NCI-H1417 (cell line): ENCODE measurements around the gene WWOX.

ENCODE experiments used
- DNase-seq, 3 experiments: peaks; one replicate each; lab custom pipeline; 2025; lab: John Stamatoyannopoulos, UW

WWOX gene

DNA sequence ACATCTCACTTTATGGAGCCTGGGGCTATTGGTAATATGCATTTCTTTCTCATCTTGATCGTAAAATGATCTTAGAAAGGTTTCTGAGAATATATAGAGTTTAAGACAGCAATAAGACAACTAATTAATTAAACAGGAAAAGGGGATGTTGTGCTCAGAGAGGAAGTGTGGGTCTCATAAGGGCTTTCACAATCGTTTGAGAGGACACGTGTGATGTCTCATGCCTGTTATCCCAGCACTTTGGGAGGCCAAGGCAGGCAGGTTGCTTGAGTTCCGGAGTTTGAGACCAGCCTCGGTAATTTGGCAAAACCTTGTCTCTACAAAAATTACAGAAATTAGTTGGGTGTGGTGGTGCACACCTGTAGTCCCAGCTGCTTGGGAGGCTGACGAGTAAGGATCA is 295.6 kb downstream of the WWOX start:
- no peak for DNase-seq

DNA sequence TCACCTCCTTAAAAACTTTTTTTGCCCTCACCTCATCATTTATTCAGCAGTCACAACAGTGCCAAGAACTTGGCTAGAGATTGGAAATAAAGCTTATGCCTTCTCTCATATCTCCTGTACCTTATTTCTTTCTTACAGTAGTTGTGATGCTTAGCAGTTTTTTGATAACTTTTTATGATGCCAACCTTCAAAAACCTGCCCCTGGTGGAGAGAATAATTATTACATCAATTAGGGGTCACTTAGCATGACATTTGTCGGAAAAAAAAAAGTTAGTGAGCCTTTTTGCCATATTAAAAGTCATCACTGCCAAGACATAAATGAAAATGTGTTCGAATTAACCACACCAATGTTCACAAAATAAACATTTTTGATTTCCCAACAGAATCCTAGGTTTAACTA is 296.6 kb downstream of the WWOX start:
- DNase-seq, result no peak

DNA sequence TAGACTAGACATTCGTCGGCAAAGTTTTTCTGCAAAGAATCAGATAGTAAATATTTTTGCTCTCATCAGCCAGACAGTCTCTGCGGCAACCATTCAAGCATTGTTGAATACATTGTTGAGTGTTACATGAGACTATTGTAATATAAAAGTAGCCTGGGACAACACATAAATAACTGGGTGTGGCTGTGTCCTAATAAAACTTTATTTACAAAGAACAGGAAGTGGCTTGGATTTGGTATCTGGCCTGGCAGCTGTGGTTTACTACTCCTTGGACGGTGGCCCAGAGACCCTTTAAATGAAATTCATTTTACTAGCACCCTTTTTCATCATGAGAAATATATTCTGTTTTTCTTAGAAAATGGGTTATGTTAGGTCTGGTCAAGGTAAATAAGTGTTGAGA is 297.2 kb downstream of the WWOX start:
- no peak for DNase-seq

DNA sequence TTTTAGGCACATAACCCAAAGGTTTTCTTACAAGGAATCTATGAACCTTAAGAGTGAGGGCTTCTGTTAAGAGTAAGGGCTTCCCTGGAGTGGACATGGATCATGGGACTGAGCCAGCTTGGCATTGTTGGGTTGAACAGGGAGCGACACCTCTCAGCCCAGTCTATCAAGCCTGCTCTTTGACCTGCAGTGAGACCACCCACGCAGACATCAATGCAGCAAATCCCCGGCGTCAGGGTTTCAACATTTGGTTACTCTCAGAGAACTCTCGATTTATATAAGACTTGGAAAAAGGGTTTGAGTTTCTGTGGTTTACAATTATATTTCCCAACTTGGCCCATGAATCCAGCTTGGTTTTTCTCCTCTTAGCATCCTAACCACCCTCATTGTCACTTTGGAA is 299.9 kb downstream of the WWOX start:
- DNase-seq, result no peak

DNA sequence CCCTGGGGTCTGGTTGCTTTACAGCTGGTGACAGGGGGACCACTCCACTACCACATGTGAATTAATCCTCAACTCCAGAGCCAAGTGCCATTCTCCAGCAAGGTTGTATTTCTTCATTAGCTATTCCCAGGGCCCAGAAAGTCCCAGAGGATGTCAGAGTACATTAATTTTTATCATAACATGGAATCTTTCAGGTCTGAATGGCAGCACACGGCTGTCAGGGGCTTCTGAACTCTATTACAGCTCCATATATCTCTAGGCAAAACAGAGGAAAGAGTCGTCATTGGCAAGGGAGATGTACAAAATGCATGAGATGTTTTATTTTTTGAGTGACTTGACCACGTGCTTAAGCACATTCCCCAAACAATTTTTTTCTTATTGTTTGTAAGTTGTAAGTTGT is 303.4 kb downstream of the WWOX start:
- no peak for DNase-seq

DNA sequence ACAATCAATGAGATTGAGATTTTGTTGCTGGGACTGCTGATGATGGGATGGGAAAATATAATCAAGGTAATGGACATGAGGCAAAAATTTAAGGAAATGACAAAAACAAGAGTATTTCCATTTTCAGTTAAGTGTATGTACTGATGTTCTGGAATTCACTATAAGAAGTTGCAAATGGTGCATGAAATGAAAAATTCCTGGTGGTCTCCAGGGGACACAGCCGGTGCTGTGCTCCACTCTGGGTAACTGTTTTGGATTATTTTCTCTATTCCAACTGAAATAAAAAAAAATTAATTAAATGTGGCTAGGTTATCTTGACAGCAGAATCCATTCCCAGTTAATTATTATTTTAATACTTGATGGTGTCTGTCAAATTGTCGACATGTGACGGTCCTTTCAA is 305.6 kb downstream of the WWOX start:
- no peak for DNase-seq

DNA sequence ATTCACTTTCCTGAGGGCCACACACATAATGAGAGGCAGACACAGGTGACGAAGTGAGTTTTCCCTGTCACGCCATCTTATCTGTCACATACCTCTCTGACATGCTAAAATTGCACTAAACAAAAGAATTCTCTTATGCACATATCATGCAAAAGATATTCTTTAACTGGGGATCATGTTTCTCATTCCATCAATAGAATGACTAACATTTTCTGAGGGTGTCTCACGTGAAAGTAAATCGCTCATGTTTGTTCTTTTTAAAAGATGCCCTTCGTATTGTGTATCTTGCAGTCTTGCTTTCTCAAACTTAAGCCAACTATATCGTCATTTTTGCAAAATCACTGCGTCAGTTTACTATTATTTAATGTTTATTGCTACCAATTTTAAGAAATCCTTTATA is 306.4 kb downstream of the WWOX start:
- no peak for DNase-seq

DNA sequence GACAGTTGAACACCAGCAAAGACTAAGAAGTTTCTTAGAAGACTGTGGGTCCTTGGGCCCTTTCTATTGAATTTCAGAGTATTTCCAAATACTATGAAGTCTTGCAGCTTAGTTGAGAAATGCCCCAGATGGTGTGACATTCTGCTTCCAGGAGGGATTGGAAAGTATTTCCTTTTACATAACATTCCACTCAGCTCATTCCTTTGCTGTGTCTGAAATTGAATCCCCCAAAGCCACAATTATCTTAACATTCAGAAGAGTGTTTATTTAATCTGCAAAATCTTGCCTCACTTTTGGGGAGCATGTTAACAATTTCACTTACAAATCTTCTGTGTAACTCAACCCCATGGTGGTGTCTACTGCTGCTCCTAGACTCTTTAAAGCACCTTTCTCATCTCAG is 307.7 kb downstream of the WWOX start:
- no peak for DNase-seq

DNA sequence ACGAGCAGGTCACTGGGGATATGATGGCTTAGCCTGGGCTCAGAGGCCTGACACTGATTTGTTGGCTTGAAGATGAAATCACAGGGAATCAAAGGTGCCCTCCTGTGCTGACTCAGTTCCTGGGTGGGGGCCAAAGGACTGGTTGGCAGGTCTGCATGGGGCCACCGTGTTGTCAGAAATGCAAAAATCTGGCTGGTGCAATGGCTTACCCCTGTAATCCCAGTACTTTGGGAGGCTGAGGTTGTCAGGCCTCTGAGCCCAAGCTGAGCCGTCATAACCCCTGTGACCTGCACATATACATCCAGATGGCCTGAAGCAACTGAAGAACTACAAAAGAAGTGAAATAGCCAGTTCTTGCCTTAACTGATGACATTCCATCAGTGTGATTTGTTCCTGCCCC is 314.2 kb downstream of the WWOX start:
- no peak for DNase-seq

DNA sequence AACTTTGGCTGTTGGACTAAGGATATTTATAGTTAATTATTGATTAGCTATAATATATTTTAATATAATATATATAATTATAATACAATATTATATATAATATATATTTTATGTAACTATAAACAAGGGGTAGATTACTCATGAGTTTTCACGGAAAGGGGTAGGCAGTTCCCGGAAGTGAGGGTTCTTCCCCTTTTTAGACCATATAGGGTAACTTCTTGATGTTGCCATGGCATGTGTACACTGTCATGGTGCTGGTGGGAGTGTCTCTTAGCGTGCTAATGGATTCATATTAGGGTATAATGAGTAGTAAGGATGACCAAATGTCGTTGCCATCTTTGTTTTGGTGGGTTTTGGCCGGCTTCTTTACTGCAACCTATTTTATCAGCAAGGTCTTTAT is 315.6 kb downstream of the WWOX start:
- DNase-seq, result no peak

DNA sequence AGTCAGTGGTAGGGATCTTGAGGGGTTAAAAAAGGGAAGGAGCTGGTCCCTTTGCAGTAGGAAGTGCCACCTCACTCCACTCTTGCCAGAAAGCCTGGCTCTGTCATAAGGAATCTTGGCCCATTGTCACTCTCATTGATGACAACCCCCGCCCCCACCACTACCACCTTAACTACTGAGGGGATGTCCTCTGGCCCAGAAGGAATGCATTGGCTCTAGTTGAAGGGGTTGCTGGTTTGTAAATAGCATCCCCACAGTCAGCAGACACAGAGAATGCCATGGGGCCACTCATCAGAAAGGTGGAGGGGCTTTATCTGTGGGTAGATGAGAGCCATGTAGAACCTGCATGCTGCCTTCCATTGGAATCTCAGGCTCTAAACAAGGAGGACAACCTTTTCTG is 316.2 kb downstream of the WWOX start:
- DNase-seq, result no peak

DNA sequence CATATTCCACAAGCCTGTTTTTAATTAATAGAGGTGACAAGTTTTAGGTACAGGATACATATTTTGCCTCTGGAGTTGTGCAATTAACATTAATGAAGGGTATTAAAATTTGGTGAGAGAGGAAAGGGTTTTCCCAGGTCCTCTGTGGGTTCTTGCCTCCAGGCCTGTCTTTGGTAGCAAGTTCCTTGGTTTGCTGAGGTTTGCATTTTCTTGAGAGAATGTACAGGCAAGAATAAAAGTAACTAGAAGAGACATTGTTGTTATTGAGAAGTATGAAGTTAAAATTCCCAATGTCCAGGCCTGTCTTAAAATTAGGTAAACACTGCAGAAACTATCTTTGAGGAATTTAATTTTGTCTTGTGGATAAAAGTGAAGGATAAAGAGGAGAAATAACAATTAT is 316.9 kb downstream of the WWOX start:
- DNase-seq, result no peak

DNA sequence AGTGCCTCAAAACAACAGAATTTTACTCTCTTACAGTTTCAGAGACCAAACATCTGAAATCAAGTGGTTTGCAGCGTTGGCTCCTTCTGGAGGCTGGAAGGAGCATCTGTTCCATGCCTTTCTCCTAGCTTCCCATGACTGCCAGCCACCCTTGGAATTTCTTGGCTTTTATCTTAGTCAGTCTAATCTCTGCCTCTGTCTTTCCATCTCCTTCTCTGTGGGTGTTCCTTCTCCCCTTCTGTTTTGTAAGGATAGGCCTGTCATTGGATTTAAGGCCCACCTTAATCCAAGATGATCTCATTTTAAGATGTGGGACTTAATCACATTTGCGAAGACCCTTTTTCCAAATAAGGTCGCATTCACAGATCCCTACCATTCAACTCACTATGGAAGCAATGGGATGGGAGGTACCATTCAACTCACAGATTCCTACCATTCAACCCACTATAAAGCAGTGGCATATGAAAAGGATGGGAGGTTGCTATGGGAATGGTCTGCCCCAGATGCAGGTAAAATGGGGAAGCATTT is 321.8 kb downstream of the WWOX start:
- DNase-seq, result no peak

DNA sequence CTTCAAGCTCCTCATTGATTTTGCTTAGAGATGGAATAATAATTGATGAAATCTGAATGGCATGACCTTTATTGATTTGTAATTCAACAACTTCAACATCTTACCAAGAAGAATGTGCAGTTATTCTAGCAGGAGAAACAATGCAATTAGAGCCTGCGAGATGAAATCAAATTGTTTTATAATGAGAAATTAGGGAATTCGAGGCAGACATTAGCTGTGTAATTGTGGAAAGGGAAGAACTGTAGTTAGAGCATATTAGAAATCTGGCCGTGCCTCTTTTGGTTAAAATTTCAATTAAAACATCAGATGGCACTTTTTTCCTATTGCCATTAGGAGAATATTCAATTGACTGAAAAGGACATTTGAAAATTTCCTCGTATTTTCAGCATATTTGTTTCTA is 325.8 kb downstream of the WWOX start:
- DNase-seq, result no peak

DNA sequence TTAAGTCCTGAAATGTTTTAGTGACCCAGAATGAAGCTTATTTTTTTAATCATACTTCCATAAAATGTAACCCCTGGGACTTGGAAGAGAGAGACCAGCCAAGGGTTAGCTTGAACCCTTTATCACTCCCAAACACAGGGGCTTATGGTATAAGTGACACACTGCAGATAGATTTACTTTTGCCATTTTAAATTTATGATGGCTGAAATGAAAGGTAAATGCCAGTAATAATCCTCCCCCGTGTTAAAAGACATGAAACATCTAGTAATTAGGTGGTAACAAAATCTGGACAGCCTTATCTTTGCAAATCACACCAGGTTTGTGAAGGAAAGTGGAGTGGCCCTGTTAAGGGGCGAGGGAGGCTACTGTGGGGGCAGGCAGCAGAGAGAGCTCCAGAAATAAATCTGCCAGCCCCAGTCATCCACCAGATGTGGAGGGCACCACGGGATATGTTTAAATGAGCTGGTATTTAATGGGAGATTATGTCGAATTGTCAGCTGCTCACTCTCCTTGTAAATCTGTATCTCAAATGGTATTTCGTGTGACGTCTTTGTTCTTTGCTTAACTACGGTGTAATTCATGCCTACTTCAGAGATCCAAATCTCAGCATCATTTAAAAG is 326.5 kb downstream of the WWOX start:
- DNase-seq, result no peak

DNA sequence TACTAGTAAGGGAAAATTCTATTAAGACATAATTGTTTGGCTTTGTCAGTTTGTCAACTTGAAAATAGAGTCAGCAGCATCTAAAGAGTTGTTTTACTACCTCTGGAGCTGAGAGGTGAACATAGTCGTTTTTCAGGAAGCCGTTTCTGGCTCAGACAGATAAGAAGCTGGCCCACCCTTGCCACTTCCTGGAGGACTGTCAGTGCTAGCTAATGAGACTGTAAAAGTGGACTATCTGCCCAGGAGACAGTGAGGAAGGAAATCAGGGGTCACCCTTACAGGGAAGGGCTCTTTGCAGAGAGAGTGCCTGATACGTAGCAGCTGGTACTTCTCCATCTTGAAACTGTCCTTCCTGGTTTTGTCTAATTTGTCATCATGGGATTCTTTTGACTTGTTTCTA is 328.7 kb downstream of the WWOX start:
- no peak for DNase-seq

DNA sequence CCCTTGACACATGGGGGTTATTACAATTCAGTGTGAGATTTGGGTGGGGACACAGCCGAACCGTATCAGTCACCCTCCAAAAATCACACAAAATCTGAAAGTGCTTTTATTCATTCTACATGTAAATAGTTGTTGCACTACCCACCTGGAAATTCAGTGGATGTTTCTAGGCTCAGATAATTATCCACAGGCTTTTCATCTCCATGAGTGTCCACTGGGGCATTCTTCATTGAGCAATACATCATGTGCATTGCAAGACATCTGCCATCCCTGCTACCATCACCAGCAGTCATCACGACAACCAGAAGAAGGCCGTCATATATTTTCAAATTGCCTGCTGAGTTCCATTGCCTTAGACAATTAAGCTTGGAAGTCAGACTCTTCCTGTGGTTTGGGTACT is 330.8 kb downstream of the WWOX start:
- DNase-seq, result peak in 1 of 3 experiments; percentile 0

DNA sequence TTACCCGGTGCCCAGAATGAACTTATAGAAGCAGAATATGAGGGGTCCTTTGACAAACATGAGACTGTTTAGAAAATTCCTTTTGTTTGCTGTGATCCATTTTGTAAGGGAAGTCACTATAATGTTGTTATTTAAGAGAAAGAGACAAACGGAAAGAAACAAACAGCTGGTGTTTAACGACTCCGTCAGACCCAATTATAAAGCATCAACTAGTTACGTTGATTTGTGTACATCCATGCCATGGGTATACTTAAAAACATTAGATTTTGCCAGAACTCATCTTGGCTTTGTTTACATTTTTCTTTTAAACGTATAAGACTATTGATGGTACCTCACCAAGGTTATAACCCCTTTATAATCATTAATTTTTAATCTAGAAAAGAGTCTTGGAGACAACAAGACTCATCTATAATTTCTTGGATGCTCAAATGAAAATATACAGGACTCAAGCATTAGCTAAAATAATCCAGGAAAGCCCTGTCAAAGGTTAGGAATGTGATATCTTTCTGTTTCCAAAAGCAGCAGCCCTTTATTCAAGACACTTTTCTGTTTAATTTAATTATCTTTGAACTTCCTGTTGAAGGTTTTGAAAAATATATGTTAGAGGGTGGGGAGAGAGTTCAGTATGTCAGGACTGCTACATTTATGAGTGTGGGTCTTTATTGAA is 331.7 kb downstream of the WWOX start:
- peak in 1 of 3 experiments; percentile 9 for DNase-seq

DNA sequence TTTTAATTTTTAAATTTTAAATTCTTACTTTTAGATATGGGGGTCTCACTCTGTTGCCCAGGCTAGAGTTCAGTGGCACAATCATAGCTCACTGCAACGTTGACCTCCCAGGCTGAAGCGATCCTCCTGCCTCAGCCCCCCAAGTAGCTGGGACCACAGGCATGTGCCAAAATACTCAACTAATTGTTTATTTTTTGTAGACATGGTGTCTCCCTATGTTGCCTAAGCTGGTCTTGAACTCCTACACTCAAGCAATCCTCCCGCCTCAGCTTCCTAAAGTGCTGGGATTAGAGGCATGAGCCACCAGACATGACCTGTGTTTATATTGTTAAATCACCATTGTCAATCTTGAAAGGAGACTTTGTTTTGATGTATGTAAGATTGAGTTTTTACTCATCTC is 332.2 kb downstream of the WWOX start:
- DNase-seq, result no peak

DNA sequence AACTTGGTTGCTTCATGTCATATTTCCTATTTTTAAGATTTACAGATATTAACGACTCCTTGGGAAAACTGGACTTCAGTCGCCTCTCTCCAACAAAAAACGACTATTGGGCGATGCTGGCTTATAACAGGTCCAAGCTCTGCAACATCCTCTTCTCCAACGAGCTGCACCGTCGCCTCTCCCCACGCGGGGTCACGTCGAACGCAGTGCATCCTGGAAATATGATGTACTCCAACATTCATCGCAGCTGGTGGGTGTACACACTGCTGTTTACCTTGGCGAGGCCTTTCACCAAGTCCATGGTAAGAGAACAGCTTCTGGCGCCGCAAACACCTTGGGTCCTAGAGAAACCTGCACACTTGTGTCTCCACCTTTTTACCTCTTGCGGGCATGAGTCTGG is 333.0 kb downstream of the WWOX start:
- no peak for DNase-seq

DNA sequence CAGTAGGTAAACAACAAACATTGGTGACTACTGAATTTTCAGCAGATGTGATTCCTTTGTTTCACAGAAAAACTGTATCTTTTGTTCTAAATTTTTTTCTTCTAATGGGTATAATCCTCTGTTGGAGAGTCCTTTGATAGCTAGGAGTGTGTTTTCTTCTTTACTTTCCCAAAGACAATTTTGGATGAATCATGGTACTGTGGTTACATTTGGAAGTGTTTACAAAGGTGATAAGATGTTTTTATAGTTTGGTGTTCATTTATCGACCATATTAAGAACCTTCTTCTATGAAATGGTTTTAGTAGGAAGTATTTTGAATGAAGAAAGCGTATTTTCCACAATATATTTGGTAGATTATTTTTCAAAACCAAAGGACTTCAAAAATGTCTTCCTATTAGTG is 333.7 kb downstream of the WWOX start:
- no peak for DNase-seq

DNA sequence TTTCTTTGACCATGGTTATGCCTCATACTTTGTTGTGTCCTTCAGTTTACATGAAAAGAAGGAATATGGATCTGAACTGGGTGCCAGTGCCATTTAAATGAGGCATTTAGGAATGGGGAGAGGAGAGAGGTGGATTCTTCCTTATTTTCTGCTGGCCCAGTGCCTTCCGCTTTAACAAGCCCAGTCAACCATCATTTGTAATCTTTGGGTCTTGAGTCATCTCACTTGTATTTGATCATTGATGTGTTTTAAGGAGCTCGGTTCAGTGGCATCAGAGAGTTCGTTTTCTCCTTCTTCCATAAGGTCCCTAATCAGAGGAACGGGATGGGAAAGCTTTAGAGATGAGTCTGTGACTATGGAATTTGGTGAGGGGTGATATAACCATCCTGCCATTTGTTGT is 334.9 kb downstream of the WWOX start:
- DNase-seq, result no peak

DNA sequence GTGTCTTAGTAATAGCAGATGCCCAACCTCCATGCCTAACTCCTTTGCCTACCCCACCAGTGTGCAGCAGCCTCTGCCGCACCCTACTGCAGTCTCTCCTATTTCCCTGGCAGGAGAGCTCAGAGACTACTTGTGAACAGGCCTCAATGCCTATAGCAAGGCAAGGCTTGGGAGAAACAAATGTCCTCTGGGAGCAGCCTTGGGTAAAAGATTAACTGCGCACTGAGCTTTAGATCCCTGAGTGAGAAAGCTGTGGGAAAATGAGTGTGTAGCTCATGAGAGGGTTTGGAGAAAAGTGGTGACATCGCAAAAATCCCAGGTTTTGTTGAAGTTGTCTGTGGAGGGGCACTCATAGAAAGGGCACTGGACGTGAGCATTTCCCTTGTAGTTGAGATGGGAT is 335.8 kb downstream of the WWOX start:
- DNase-seq, result no peak

DNA sequence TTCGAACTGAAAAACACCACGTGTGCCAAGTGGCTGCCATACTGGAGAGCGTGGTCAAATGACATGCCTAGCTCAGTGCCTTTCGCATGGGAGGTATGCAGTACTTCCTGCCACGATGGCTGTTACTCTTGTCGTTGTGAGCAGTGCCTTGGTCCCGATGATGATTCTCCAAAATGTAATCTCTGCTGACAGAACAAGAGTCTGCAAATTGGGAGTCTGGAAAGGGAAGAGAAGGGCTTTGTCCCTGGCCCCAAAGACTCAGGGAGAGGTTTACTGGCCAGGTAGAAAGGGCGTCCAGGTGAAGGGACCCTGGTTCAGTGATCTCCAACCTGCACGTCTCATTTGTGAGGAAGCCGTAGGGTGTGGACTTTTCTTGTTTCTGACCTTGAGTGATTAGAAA is 336.6 kb downstream of the WWOX start:
- DNase-seq, result no peak
